ENCODE data around the gene AQP9. TPM values are rescaled to one million over a fixed set of nuclear protein-coding genes. Genes with fewer than 3 reads are reported as not detected.

The AQP9 gene
- total RNA-seq, 1 donor from 2014 or later: not detected

DNA sequence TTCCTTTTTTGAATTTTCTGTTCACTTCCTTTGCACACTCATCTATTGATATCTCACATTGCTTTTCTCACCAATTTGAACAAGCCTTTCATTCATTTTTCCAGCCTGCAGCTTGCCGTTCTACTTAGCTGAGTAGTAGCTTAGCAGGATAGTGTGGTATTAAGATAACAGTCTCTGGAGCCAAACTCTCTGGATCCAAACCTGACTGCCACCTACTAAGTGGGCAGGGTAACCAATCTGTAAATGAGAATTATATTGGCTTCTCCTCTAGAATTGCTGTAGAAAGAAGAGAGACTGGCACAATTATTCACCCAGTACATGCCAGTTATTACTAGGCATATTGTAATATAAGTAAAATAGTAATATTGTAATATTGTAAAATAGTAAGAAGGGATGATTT, 40.5 kb downstream of the AQP9 start:
- H3K27ac Mint-ChIP-seq (ENCODE audit: unreplicated experiment): no peak overlapping the region
- Histone ChIP-seq H3K27ac (ENCODE audit: low read depth, low read length) (no peak overlapping the region), H3K79me2 (ENCODE audit: insufficient read depth, low read length) (no peaks in the 10 kb centered on the region), H3K4me3 (ENCODE audit: insufficient read depth, low read depth, low read length) (no peak overlapping the region), H3K4me2 (ENCODE audit: low read length) (no peak overlapping the region), H2AFZ (ENCODE audit: low read depth, low read length) (no peak overlapping the region), H3K9ac (ENCODE audit: low read length) (no peak overlapping the region), H4K20me1 (ENCODE audit: insufficient read depth, low read length) (no peaks in the 10 kb centered on the region), H3K36me3 (ENCODE audit: insufficient read depth, low read length) (no peaks in the 10 kb centered on the region), H3K27me3 (ENCODE audit: insufficient read depth, low read length) (peaks cover 5% of the 10 kb centered on the region), H3K4me1 (ENCODE audit: insufficient read depth, low read length) (no peaks in the 10 kb centered on the region), H3K9me3 (ENCODE audit: insufficient read depth, low read depth, low read length) (no peaks in the 10 kb centered on the region)
- H3K36me3 Mint-ChIP-seq (ENCODE audit: low read depth, unreplicated experiment): no peaks in the 10 kb centered on the region
- H3K27me3 Mint-ChIP-seq (ENCODE audit: low read depth, unreplicated experiment): peaks cover 7% of the 10 kb centered on the region
- FAIRE-seq: no peak
- DNase-seq (ENCODE audit: low read depth): no peak
- no peaks in the 10 kb centered on the region for H3K9me3 Mint-ChIP-seq (ENCODE audit: unreplicated experiment)
- no peak overlapping the region for H3K4me3 Mint-ChIP-seq (ENCODE audit: unreplicated experiment)
- no peaks in the 10 kb centered on the region for H3K4me1 Mint-ChIP-seq (ENCODE audit: low read depth, unreplicated experiment)
- TF ChIP-seq EZH2 (IDR thresholded peaks at IDR 0.05; ENCODE audit: insufficient read depth, low read length): no peak
- TF ChIP-seq, protein P1, sequence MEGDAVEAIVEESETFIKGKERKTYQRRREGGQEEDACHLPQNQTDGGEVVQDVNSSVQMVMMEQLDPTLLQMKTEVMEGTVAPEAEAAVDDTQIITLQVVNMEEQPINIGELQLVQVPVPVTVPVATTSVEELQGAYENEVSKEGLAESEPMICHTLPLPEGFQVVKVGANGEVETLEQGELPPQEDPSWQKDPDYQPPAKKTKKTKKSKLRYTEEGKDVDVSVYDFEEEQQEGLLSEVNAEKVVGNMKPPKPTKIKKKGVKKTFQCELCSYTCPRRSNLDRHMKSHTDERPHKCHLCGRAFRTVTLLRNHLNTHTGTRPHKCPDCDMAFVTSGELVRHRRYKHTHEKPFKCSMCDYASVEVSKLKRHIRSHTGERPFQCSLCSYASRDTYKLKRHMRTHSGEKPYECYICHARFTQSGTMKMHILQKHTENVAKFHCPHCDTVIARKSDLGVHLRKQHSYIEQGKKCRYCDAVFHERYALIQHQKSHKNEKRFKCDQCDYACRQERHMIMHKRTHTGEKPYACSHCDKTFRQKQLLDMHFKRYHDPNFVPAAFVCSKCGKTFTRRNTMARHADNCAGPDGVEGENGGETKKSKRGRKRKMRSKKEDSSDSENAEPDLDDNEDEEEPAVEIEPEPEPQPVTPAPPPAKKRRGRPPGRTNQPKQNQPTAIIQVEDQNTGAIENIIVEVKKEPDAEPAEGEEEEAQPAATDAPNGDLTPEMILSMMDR (IDR thresholded peaks at IDR 0.05; ENCODE audit: insufficient read depth, low read depth, low read length): no peak

DNA sequence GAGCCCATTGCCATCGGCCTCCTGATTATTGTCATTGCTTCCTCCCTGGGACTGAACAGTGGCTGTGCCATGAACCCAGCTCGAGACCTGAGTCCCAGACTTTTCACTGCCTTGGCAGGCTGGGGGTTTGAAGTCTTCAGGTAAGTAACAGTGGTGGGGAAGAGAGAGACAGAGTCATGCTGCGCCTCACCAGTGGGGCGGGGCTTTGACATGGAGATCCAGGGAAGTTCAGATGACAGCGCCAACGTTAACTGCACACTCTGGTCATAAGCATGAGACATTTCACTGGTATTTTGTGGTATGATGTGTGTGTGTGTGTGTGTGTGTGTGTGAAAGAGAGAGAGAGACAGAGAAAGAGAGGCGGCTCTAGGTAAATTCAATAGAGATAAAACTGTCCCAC, 41.0 kb downstream of the AQP9 start:
- H3K9me3 Mint-ChIP-seq (ENCODE audit: unreplicated experiment): no peaks in the 10 kb centered on the region
- H3K27ac ChIP-seq (ENCODE audit: low read depth, low read length): no peak overlapping the region
- H3K27me3 Mint-ChIP-seq (ENCODE audit: low read depth, unreplicated experiment): peaks cover 7% of the 10 kb centered on the region
- peak; percentile 26 for DNase-seq (ENCODE audit: low read depth)
- H3K36me3 Mint-ChIP-seq (ENCODE audit: low read depth, unreplicated experiment): no peaks in the 10 kb centered on the region
- no peak overlapping the region for H2AFZ ChIP-seq (ENCODE audit: low read depth, low read length)
- TF ChIP-seq, protein P1 (IDR thresholded peaks at IDR 0.05; ENCODE audit: insufficient read depth, low read depth, low read length): no peak
- TF ChIP-seq EZH2 (IDR thresholded peaks at IDR 0.05; ENCODE audit: insufficient read depth, low read length): no peak
- H3K4me3 Mint-ChIP-seq (ENCODE audit: unreplicated experiment): no peak overlapping the region
- no peak for FAIRE-seq
- peak overlapping the region; percentile 6 for H3K4me2 ChIP-seq (ENCODE audit: low read length)
- H3K36me3 ChIP-seq (ENCODE audit: insufficient read depth, low read length): no peaks in the 10 kb centered on the region
- H3K9me3 ChIP-seq (ENCODE audit: insufficient read depth, low read depth, low read length): no peaks in the 10 kb centered on the region
- no peaks in the 10 kb centered on the region for H3K4me1 ChIP-seq (ENCODE audit: insufficient read depth, low read length)
- H3K27me3 ChIP-seq (ENCODE audit: insufficient read depth, low read length): peaks cover 5% of the 10 kb centered on the region
- H3K4me1 Mint-ChIP-seq (ENCODE audit: low read depth, unreplicated experiment): no peaks in the 10 kb centered on the region
- H3K9ac ChIP-seq (ENCODE audit: low read length): no peak overlapping the region
- H3K27ac Mint-ChIP-seq (ENCODE audit: unreplicated experiment): no peak overlapping the region
- H3K79me2 ChIP-seq (ENCODE audit: insufficient read depth, low read length): no peaks in the 10 kb centered on the region
- no peak overlapping the region for H3K4me3 ChIP-seq (ENCODE audit: insufficient read depth, low read depth, low read length)
- no peaks in the 10 kb centered on the region for H4K20me1 ChIP-seq (ENCODE audit: insufficient read depth, low read length)

DNA sequence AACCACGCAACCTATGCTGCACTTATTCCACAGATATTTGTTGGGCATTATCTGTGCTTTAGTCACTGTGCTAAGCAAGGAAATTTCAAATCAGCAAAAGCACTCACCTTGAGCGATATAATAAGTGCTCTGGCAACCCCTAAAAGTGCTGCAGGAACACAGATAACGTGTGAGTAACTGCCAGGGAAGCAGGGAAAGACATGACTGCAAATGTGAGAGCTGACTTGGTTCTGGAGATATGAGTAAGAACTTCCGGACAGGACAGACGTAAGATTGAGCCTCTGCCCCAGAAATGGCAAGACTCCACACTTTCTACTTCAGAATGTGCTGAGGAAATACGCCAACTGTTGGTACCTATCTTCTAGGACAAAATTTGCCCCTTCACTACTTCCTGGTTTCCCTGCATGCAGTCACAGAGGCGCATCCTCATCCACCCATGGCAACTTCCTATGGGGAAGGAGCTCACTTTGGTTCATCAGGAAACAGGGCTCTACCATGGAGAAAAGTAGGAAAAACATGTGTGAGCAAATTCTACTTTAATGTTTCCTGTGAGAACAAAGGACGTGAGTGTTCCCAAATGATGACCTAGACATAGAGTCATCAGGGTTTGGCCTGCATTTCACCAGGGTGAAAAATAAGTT, 41.7 kb downstream of the AQP9 start:
- H4K20me1 ChIP-seq (ENCODE audit: insufficient read depth, low read length): no peaks in the 10 kb centered on the region
- no peaks in the 10 kb centered on the region for H3K4me1 ChIP-seq (ENCODE audit: insufficient read depth, low read length)
- no peaks in the 10 kb centered on the region for H3K36me3 ChIP-seq (ENCODE audit: insufficient read depth, low read length)
- peaks cover 7% of the 10 kb centered on the region for H3K27me3 Mint-ChIP-seq (ENCODE audit: low read depth, unreplicated experiment)
- no peak for FAIRE-seq
- H3K27me3 ChIP-seq (ENCODE audit: insufficient read depth, low read length): peaks cover 11% of the 10 kb centered on the region
- H2AFZ ChIP-seq (ENCODE audit: low read depth, low read length): peak overlapping the region; percentile 28
- no peak overlapping the region for H3K4me3 ChIP-seq (ENCODE audit: insufficient read depth, low read depth, low read length)
- no peaks in the 10 kb centered on the region for H3K79me2 ChIP-seq (ENCODE audit: insufficient read depth, low read length)
- peak; percentile 8 for DNase-seq (ENCODE audit: low read depth)
- H3K27ac Mint-ChIP-seq (ENCODE audit: unreplicated experiment): no peak overlapping the region
- TF ChIP-seq, protein P1 (IDR thresholded peaks at IDR 0.05; ENCODE audit: insufficient read depth, low read depth, low read length): no peak
- no peak for TF ChIP-seq EZH2 (IDR thresholded peaks at IDR 0.05; ENCODE audit: insufficient read depth, low read length)
- H3K9me3 Mint-ChIP-seq (ENCODE audit: unreplicated experiment): no peaks in the 10 kb centered on the region
- H3K27ac ChIP-seq (ENCODE audit: low read depth, low read length): peak overlapping the region; percentile 13
- peak overlapping the region; percentile 6 for H3K4me2 ChIP-seq (ENCODE audit: low read length)
- H3K9ac ChIP-seq (ENCODE audit: low read length): no peak overlapping the region
- no peaks in the 10 kb centered on the region for H3K4me1 Mint-ChIP-seq (ENCODE audit: low read depth, unreplicated experiment)
- H3K9me3 ChIP-seq (ENCODE audit: insufficient read depth, low read depth, low read length): no peaks in the 10 kb centered on the region
- H3K36me3 Mint-ChIP-seq (ENCODE audit: low read depth, unreplicated experiment): no peaks in the 10 kb centered on the region
- no peak overlapping the region for H3K4me3 Mint-ChIP-seq (ENCODE audit: unreplicated experiment)
